PC-9 (cell line): ENCODE data around the gene GABRB3.

Experiments used
- EZH2 ChIP-seq: fragments of 200-600 bp; sonication (generic); IDR thresholded peaks from 2 replicates; pipeline ENCODE4 v1.8.0; 2017; ENCODE audit warnings: antibody characterized with exemption, low read depth
- TF ChIP-seq, protein P1 (sequence below): fragments of 200-600 bp; sonication (generic); conservative IDR thresholded peaks from 2 replicates; pipeline ENCODE4 v1.6.1; 2017; ENCODE audit warnings: mixed run types, antibody characterized with exemption, mild to moderate bottlenecking, moderate library complexity

- TF ChIP-seq, protein P1, sequence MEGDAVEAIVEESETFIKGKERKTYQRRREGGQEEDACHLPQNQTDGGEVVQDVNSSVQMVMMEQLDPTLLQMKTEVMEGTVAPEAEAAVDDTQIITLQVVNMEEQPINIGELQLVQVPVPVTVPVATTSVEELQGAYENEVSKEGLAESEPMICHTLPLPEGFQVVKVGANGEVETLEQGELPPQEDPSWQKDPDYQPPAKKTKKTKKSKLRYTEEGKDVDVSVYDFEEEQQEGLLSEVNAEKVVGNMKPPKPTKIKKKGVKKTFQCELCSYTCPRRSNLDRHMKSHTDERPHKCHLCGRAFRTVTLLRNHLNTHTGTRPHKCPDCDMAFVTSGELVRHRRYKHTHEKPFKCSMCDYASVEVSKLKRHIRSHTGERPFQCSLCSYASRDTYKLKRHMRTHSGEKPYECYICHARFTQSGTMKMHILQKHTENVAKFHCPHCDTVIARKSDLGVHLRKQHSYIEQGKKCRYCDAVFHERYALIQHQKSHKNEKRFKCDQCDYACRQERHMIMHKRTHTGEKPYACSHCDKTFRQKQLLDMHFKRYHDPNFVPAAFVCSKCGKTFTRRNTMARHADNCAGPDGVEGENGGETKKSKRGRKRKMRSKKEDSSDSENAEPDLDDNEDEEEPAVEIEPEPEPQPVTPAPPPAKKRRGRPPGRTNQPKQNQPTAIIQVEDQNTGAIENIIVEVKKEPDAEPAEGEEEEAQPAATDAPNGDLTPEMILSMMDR: no peak
- no peak for TF ChIP-seq EZH2
Measured at GRCh38 chr15:26711445-26711844, 61.4 kb downstream of the GABRB3 start.
